HUES64 (cell line): ENCODE data around the gene GTF2A1L.

ENCODE experiments used
- H3K27ac ChIP-seq: 2 replicates; pipeline ENCODE4 v1.7.0; 2013; ENCODE audit warnings: low read depth, low read length, inconsistent platforms
- H3K27me3 ChIP-seq: 2 replicates; pipeline ENCODE4 v1.6.1; 2013; ENCODE audit warnings: mild to moderate bottlenecking, low read length; ENCODE audit not compliant: insufficient read depth
- H3K36me3 ChIP-seq: 2 replicates; pipeline ENCODE4 v1.6.1; 2013; ENCODE audit warnings: mild to moderate bottlenecking, low read length; ENCODE audit not compliant: insufficient read depth
- H3K4me1 ChIP-seq: 2 replicates; pipeline ENCODE4 v1.6.1; 2013; ENCODE audit warnings: mild to moderate bottlenecking, low read length, moderate library complexity; ENCODE audit not compliant: insufficient read depth
- H3K4me3 ChIP-seq: 2 replicates; pipeline ENCODE4 v1.5.1; 2013; ENCODE audit warnings: mild to moderate bottlenecking, low read length, moderate library complexity
- H3K9ac ChIP-seq: 2 replicates; pipeline ENCODE4 v1.6.1; 2013; ENCODE audit warnings: mild to moderate bottlenecking, low read depth, low read length
- H3K9me3 ChIP-seq: 2 replicates; pipeline ENCODE4 v1.6.1; 2013; ENCODE audit warnings: low read depth, low read length; ENCODE audit not compliant: insufficient read depth
- WGBS: fragments of 150-250, 120-280 bp; methylation state at CpG from one replicate; pipeline ENCODE4 v1.1.7; 2013; ENCODE audit warnings: missing lambda C conversion rate; 5-methylcytosine and 5-hydroxymethylcytosine counted together

Gene GTF2A1L

GRCh38 chr2:48719480-48720177, 102.0 kb downstream of the GTF2A1L start:
- no peaks in the 10 kb centered on the region for H3K36me3 ChIP-seq
- H3K9ac ChIP-seq = no peak overlapping the region
- H3K27me3 ChIP-seq = no peaks in the 10 kb centered on the region
- H3K4me1 ChIP-seq = peaks cover 28% of the 10 kb centered on the region; the same call in 1 of the 2 replicates
- H3K9me3 ChIP-seq = no peaks in the 10 kb centered on the region
- WGBS = 72% methylated on average over 3 of the region's 3 CpGs
- H3K4me3 ChIP-seq = no peak overlapping the region
- H3K27ac ChIP-seq = no peak overlapping the region

GRCh38 chr2:48721158-48721557, 103.5 kb downstream of the GTF2A1L start:
- H3K27me3 ChIP-seq = no peaks in the 10 kb centered on the region
- no peak overlapping the region for H3K27ac ChIP-seq
- H3K9me3 ChIP-seq = no peaks in the 10 kb centered on the region
- WGBS = 96% methylated on average over 2 of the region's 2 CpGs
- H3K4me3 ChIP-seq = no peak overlapping the region
- H3K9ac ChIP-seq = no peak overlapping the region
- peaks cover 16% of the 10 kb centered on the region; the same call in 1 of the 2 replicates for H3K4me1 ChIP-seq
- no peaks in the 10 kb centered on the region for H3K36me3 ChIP-seq

- Histone ChIP-seq H3K9me3 (no peaks in the 10 kb centered on the region), H3K4me1 (peaks cover 16% of the 10 kb centered on the region; the same call in 1 of the 2 replicates), H3K4me3 (no peak overlapping the region), H3K27me3 (no peaks in the 10 kb centered on the region), H3K36me3 (no peaks in the 10 kb centered on the region), H3K9ac (no peak overlapping the region), H3K27ac (no peak overlapping the region)
- WGBS = 100% methylated on average over 1 of the region's 1 CpG
Measured at GRCh38 chr2:48722391-48722790, 104.7 kb downstream of the GTF2A1L start.

DNA sequence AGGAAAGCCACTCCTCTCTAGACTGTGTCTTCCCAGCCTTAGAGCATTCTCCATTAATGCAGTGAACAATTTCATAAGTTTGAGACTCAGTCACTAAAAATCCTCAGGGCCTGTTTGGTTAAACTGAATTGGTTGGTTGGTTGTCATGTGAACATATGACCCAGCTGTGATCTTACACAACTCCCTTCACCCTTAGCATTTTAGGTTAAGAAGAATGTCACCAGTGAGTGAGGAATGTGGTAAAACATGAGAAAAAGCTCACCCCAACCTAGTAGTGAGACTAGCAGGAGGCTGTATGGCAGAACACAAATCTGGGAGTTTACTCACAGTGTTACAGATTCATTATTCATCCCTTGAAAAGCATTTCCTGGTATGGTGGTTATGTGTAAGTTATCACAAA, 105.5 kb downstream of the GTF2A1L start:
- no peak overlapping the region for H3K9ac ChIP-seq
- H3K4me3 ChIP-seq = no peak overlapping the region
- H3K4me1 ChIP-seq = peaks cover 13% of the 10 kb centered on the region; the same call in 1 of the 2 replicates
- no peaks in the 10 kb centered on the region for H3K36me3 ChIP-seq
- H3K27me3 ChIP-seq = no peaks in the 10 kb centered on the region
- H3K27ac ChIP-seq = no peak overlapping the region
- no peaks in the 10 kb centered on the region for H3K9me3 ChIP-seq

GRCh38 chr2:48724278-48724677, 106.6 kb downstream of the GTF2A1L start:
- no peaks in the 10 kb centered on the region for H3K9me3 ChIP-seq
- WGBS = 78% methylated on average over 2 of the region's 2 CpGs
- no peak overlapping the region for H3K27ac ChIP-seq
- no peak overlapping the region for H3K4me3 ChIP-seq
- H3K9ac ChIP-seq = no peak overlapping the region
- no peaks in the 10 kb centered on the region for H3K27me3 ChIP-seq
- peaks cover 23% of the 10 kb centered on the region; the same call in 1 of the 2 replicates for H3K4me1 ChIP-seq
- no peaks in the 10 kb centered on the region for H3K36me3 ChIP-seq

GRCh38 chr2:48725696-48726494, 108.2 kb downstream of the GTF2A1L start:
- Histone ChIP-seq H3K9ac (no peak overlapping the region), H3K9me3 (no peaks in the 10 kb centered on the region), H3K4me3 (no peak overlapping the region), H3K27me3 (no peaks in the 10 kb centered on the region), H3K36me3 (no peaks in the 10 kb centered on the region), H3K4me1 (peaks cover 29% of the 10 kb centered on the region), H3K27ac (no peak overlapping the region)
- 74% methylated on average over 7 of the region's 7 CpGs for WGBS

DNA sequence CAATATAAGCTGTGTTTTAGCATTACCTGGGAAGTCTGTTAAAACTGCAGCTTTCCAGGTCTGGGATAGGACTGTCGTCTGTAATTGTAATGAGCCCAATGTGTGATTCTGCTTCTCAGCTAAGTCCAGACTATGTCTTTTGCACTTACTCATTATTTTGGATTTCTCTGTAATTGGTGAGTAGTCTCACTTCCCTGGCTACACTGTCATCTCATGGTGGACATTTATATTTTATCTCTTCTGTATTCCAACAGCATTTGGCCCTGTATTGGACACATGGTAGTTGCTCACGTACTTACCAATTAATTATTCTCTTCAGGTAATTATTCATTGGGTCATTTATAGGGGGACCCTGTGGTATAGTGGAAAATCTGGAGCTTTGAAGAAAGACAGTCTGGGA, 109.9 kb downstream of the GTF2A1L start:
- Histone ChIP-seq H3K9me3 (no peaks in the 10 kb centered on the region), H3K27me3 (no peaks in the 10 kb centered on the region), H3K4me1 (peaks cover 29% of the 10 kb centered on the region), H3K9ac (no peak overlapping the region), H3K27ac (no peak overlapping the region), H3K36me3 (no peaks in the 10 kb centered on the region), H3K4me3 (no peak overlapping the region)
- 89% methylated on average over 1 of the region's 2 CpGs for WGBS

DNA sequence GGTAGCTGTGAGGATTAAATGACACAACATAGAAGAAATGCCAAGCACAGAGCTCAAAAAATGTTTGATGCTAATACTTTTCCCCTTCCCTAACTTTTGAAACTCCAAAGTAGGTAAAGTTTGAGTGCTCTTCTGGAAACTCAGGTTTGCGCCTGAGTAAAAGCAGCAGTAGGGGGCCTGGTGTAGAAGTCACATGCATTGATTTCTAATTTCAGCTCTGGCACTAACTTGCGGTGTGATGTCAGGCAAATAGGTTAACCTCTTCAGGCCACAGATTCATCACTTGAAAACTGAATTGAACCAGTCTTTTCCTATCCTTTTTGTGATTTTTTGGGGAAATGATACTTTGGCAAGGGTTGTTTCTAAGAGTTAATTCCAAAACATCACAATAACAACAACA, 110.6 kb downstream of the GTF2A1L start:
- Histone ChIP-seq H3K4me3 (no peak overlapping the region), H3K36me3 (no peaks in the 10 kb centered on the region), H3K9me3 (no peaks in the 10 kb centered on the region), H3K4me1 (peaks cover 31% of the 10 kb centered on the region), H3K27me3 (no peaks in the 10 kb centered on the region), H3K9ac (no peak overlapping the region), H3K27ac (no peak overlapping the region)
- 83% methylated on average over 2 of the region's 2 CpGs for WGBS

DNA sequence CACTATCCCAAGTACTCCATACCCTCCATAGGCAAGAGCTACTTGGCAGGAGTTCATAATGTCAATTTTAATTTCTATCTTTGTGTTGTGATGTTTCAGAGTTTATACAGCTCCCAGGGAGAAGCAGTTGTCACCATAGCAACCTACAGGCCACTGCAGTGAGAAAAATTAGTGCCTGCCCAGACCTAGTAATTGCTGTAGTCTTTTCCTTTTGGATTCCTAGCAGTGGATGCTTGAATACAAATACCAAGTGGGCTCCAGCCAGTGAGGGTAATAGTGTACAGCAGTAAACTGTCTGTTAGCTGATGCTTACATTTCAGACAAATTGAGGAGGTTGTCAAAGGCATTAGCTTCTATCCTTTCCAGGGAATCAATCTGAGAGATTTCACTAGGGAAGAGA, 111.2 kb downstream of the GTF2A1L start:
- Histone ChIP-seq H3K4me1 (peaks cover 36% of the 10 kb centered on the region), H3K9me3 (no peaks in the 10 kb centered on the region)

More for the DNA sequence above, 111.2 kb downstream of the GTF2A1L start:
- no peaks in the 10 kb centered on the region for H3K36me3 ChIP-seq
- H3K9ac ChIP-seq = no peak overlapping the region
- no peak overlapping the region for H3K27ac ChIP-seq
- H3K27me3 ChIP-seq = no peaks in the 10 kb centered on the region
- no peak overlapping the region for H3K4me3 ChIP-seq
